Neuronal stem cell (in vitro differentiated cells): ENCODE results near the gene GLS2.

Experiments used
- DNase-seq: peaks from one replicate; pipeline ENCODE4 v3.0.0-alpha.2; 2013; ENCODE audit warnings: low spot score
- H2AFZ ChIP-seq: one replicate; pipeline ENCODE4 v1.6.1; 2013; ENCODE audit warnings: mild to moderate bottlenecking, low read length, inconsistent platforms
- H2AK5ac ChIP-seq: 2 replicates; pipeline ENCODE4 v1.6.1; 2013; ENCODE audit warnings: low read depth, mild to moderate bottlenecking, inconsistent platforms, low read length, moderate library complexity, mixed read lengths
- H2BK120ac ChIP-seq: 2 replicates; pipeline ENCODE4 v1.6.1; 2013; ENCODE audit warnings: low read depth, mild to moderate bottlenecking, inconsistent platforms, low read length, moderate library complexity, mixed read lengths
- H2BK12ac ChIP-seq: one replicate; pipeline ENCODE4 v1.6.1; 2013; ENCODE audit warnings: low read length, inconsistent platforms
- H2BK15ac ChIP-seq: 2 replicates; pipeline ENCODE4 v1.6.1; 2013; ENCODE audit warnings: mild to moderate bottlenecking, low read length, inconsistent platforms, mixed read lengths
- H2BK5ac ChIP-seq: one replicate; pipeline ENCODE4 v1.6.1; 2013; ENCODE audit warnings: inconsistent platforms, mild to moderate bottlenecking, low read length, moderate library complexity
- H3K14ac ChIP-seq: one replicate; pipeline ENCODE4 v1.6.1; 2013; ENCODE audit warnings: low read length, inconsistent platforms
- H3K18ac ChIP-seq: 2 replicates; pipeline ENCODE4 v1.6.1; 2013; ENCODE audit warnings: low read length, inconsistent platforms
- H3K23ac ChIP-seq: 2 replicates; pipeline ENCODE4 v1.6.1; 2013; ENCODE audit warnings: low read depth, mild to moderate bottlenecking, mixed read lengths, low read length, inconsistent platforms; ENCODE audit not compliant: poor library complexity
- H3K27ac ChIP-seq: replicated peaks from 3 replicates; pipeline ENCODE4 v1.5.1; 2013; ENCODE audit warnings: low read length, inconsistent platforms
- H3K27me3 ChIP-seq, 3 experiments: 2 replicates each; pipeline ENCODE4 v1.6.1; 2013; ENCODE audit warnings: low read length in 3 of 3, mild to moderate bottlenecking in 2 of 3, inconsistent platforms in 1 of 3, low read depth in 1 of 3, mixed read lengths in 1 of 3, moderate library complexity in 1 of 3; ENCODE audit not compliant: control insufficient read depth in 3 of 3, insufficient read depth in 3 of 3
- H3K36me3 ChIP-seq, 2 donors: replicated peaks in 1 of 2; 2 replicates each; pipeline ENCODE4 v1.6.1; 2013; ENCODE audit warnings: low read length in 2 of 2; ENCODE audit not compliant: control insufficient read depth in 2 of 2, insufficient read depth in 2 of 2
- H3K4ac ChIP-seq: 2 replicates; pipeline ENCODE4 v1.6.1; 2013; ENCODE audit warnings: inconsistent platforms, mild to moderate bottlenecking, low read length, moderate library complexity
- H3K4me1 ChIP-seq, 2 donors: 1 replicate in 1 of 2; 2 replicates in 1 of 2; pipeline ENCODE4 v1.6.1; 2013; ENCODE audit warnings: low read length in 2 of 2, low read depth in 1 of 2; ENCODE audit not compliant: control insufficient read depth in 2 of 2, insufficient read depth in 1 of 2
- H3K4me2 ChIP-seq: one replicate; pipeline ENCODE4 v1.6.1; 2013; ENCODE audit warnings: mild to moderate bottlenecking, low read length, inconsistent platforms; ENCODE audit not compliant: insufficient read depth, poor library complexity, severe bottlenecking
- H3K4me3 ChIP-seq, 2 donors: 2 replicates each; pipeline ENCODE4 v1.5.1; 2013; ENCODE audit warnings: low read length in 2 of 2, mild to moderate bottlenecking in 2 of 2, inconsistent platforms in 1 of 2, moderate library complexity in 1 of 2
- H3K79me1 ChIP-seq: one replicate; pipeline ENCODE4 v1.6.1; 2013; ENCODE audit warnings: low read depth, mild to moderate bottlenecking, inconsistent platforms, low read length, moderate library complexity
- H3K9ac ChIP-seq: one replicate; pipeline ENCODE4 v1.6.1; 2013; ENCODE audit warnings: mild to moderate bottlenecking, low read depth, low read length, inconsistent platforms; ENCODE audit not compliant: poor library complexity
- H3K9me3 ChIP-seq, 2 donors: replicated peaks in 1 of 2; 2 replicates each; pipeline versions ENCODE3 to v1.6.1; 2013; ENCODE audit warnings: low read length in 2 of 2, mild to moderate bottlenecking in 2 of 2, inconsistent platforms in 1 of 2, low read depth in 1 of 2, mixed read lengths in 1 of 2, moderate library complexity in 1 of 2; ENCODE audit not compliant: control insufficient read depth in 2 of 2, insufficient read depth in 1 of 2
- H4K8ac ChIP-seq: one replicate; pipeline ENCODE4 v1.6.1; 2013; ENCODE audit warnings: low read depth, mild to moderate bottlenecking, inconsistent platforms, low read length, moderate library complexity
- H4K91ac ChIP-seq: one replicate; pipeline ENCODE4 v1.6.1; 2013; ENCODE audit warnings: low read length, low read depth, mild to moderate bottlenecking, inconsistent platforms; ENCODE audit not compliant: poor library complexity
- whole genome bisulfite sequencing, 2 donors: extraction: QIAGEN DNeasy Blood & Tissue Kit; methylation state at CpG; one replicate each; pipeline ENCODE4 v1.1.7; 2013; ENCODE audit warnings: missing lambda C conversion rate in 2 of 2, mixed read lengths in 1 of 2; ENCODE audit not compliant: insufficient read length in 2 of 2, insufficient replicate concordance in 1 of 2; ENCODE audit errors: extremely low coverage in 2 of 2; 5-methylcytosine and 5-hydroxymethylcytosine counted together

The GLS2 gene

GRCh38 chr12:56431288-56431687, 56.7 kb downstream of the GLS2 start:
- no peak overlapping the region for H2BK5ac ChIP-seq
- H3K36me3 ChIP-seq, result peaks cover 36 to 75% of the 10 kb centered on the region in 2 donors
- no peaks in the 10 kb centered on the region for H3K9me3 ChIP-seq
- DNase-seq, result no peak
- no peaks in the 10 kb centered on the region for H3K27me3 ChIP-seq
- H3K9ac ChIP-seq, result no peak overlapping the region
- no peak overlapping the region for H2BK15ac ChIP-seq
- no peak overlapping the region for H2BK120ac ChIP-seq
- H3K4ac ChIP-seq, result no peak overlapping the region
- no peak overlapping the region for H3K4me3 ChIP-seq
- WGBS, 2 donors, result no CpG with 5 or more reads among the region's 11 CpGs
- H3K27ac ChIP-seq, result no peak overlapping the region
- no peaks in the 10 kb centered on the region for H3K4me1 ChIP-seq
- no peak overlapping the region for H2BK12ac ChIP-seq
- no peak overlapping the region for H3K14ac ChIP-seq
- no peak overlapping the region for H2AK5ac ChIP-seq
- H4K91ac ChIP-seq, result no peak overlapping the region
- no peak overlapping the region for H3K4me2 ChIP-seq
- H3K18ac ChIP-seq, result no peak overlapping the region
- H3K23ac ChIP-seq, result no peak overlapping the region
- no peak overlapping the region for H4K8ac ChIP-seq
- H3K79me1 ChIP-seq, result peaks cover 3% of the 10 kb centered on the region
- H2AFZ ChIP-seq, result no peak overlapping the region

GRCh38 chr12:56425940-56426438, 62.0 kb downstream of the GLS2 start:
- Histone ChIP-seq H4K8ac (no peak overlapping the region), H3K14ac (no peak overlapping the region), H2BK5ac (no peak overlapping the region), H3K4me2 (no peak overlapping the region), H2BK120ac (no peak overlapping the region), H3K36me3 (peaks cover 58 to 94% of the 10 kb centered on the region in 2 donors), H3K23ac (no peak overlapping the region), H2AK5ac (no peak overlapping the region), H3K4ac (no peak overlapping the region), H3K9me3 (no peaks in the 10 kb centered on the region), H3K18ac (no peak overlapping the region), H2BK12ac (no peak overlapping the region), H2BK15ac (no peak overlapping the region), H3K79me1 (no peaks in the 10 kb centered on the region), H3K27ac (no peak overlapping the region), H3K4me3 (no peak overlapping the region), H3K27me3 (no peaks in the 10 kb centered on the region), H3K9ac (no peak overlapping the region), H4K91ac (no peak overlapping the region), H2AFZ (no peak overlapping the region), H3K4me1 (no peaks in the 10 kb centered on the region)
- DNase-seq, result no peak
- no CpG with 5 or more reads among the region's 3 CpGs for WGBS, 2 donors

- no peak overlapping the region for H2AK5ac ChIP-seq
- no peak overlapping the region for H2BK5ac ChIP-seq
- H3K4me1 ChIP-seq, result no peaks in the 10 kb centered on the region
- H2BK12ac ChIP-seq, result no peak overlapping the region
- H3K9me3 ChIP-seq, result no peaks in the 10 kb centered on the region
- H3K18ac ChIP-seq, result no peak overlapping the region
- no peaks in the 10 kb centered on the region for H3K27me3 ChIP-seq
- H3K4me3 ChIP-seq, result no peak overlapping the region
- H3K27ac ChIP-seq, result no peak overlapping the region
- H3K4ac ChIP-seq, result no peak overlapping the region
- WGBS, 2 donors, result no CpG with 5 or more reads among the region's 1 CpG
- no peak overlapping the region for H4K91ac ChIP-seq
- no peaks in the 10 kb centered on the region for H3K79me1 ChIP-seq
- no peak for DNase-seq
- no peak overlapping the region for H4K8ac ChIP-seq
- H2BK120ac ChIP-seq, result no peak overlapping the region
- no peak overlapping the region for H2BK15ac ChIP-seq
- H3K9ac ChIP-seq, result no peak overlapping the region
- H3K14ac ChIP-seq, result no peak overlapping the region
- no peak overlapping the region for H3K23ac ChIP-seq
- no peak overlapping the region for H2AFZ ChIP-seq
- H3K36me3 ChIP-seq, result peaks cover 63 to 95% of the 10 kb centered on the region in 2 donors
- no peak overlapping the region for H3K4me2 ChIP-seq
Observed at GRCh38 chr12:56425193-56425592, 62.8 kb downstream of the GLS2 start.
